GM23338 (cell line): ENCODE measurements around the gene RGS3. TPM values are rescaled to one million over a fixed set of nuclear protein-coding genes. Genes with fewer than 3 reads are reported as not detected.

Experiments used
- ATAC-seq: fragments of 200-7000 bp; cut with Tn5 transposase; 3 replicates; pipeline ENCODE4 v1.9.1; 2020
- DNase-seq: peaks from one replicate; pipeline ENCODE4 v3.0.0-alpha.2; 2015; ENCODE audit warnings: low spot score
- H2AFZ ChIP-seq: fragments of 200-600 bp; sonication (generic); 2 replicates; pipeline ENCODE4 v1.8.0; 2016; ENCODE audit warnings: antibody characterized with exemption, mild to moderate bottlenecking, moderate library complexity
- H3F3A ChIP-seq: fragments of 200-600 bp; sonication (generic); replicated peaks from 2 replicates; pipeline ENCODE4 v1.8.0; 2017; ENCODE audit warnings: antibody characterized with exemption, mixed run types, low read depth
- H3K27ac ChIP-seq: fragments of 200-600 bp; sonication (generic); 2 replicates; pipeline ENCODE4 v1.6.1; 2016; ENCODE audit warnings: low read depth
- H3K27me3 ChIP-seq: fragments of 200-600 bp; sonication (generic); 2 replicates; pipeline ENCODE4 v1.8.0; 2016; ENCODE audit warnings: mild to moderate bottlenecking, mixed run types, moderate library complexity; ENCODE audit not compliant: insufficient read depth
- H3K36me3 ChIP-seq: fragments of 200-600 bp; sonication (generic); 2 replicates; pipeline ENCODE4 v1.8.0; 2016; ENCODE audit warnings: mild to moderate bottlenecking; ENCODE audit not compliant: insufficient read depth
- H3K4me1 ChIP-seq: fragments of 200-600 bp; sonication (generic); 2 replicates; pipeline ENCODE4 v1.8.0; 2016; ENCODE audit warnings: mild to moderate bottlenecking, moderate library complexity; ENCODE audit not compliant: insufficient read depth
- H3K4me2 ChIP-seq: fragments of 200-600 bp; sonication (generic); 2 replicates; pipeline ENCODE4 v1.7.1; 2017; ENCODE audit warnings: mixed run types
- H3K4me3 ChIP-seq: fragments of 200-600 bp; sonication (generic); 2 replicates; pipeline ENCODE4 v1.6.1; 2016; ENCODE audit warnings: mixed run types
- H3K79me2 ChIP-seq: fragments of 200-600 bp; sonication (generic); replicated peaks from 2 replicates; pipeline ENCODE4 v1.8.0; 2017; ENCODE audit warnings: mild to moderate bottlenecking; ENCODE audit not compliant: insufficient read depth
- H3K9me2 ChIP-seq: fragments of 200-600 bp; sonication (generic); 2 replicates; pipeline ENCODE4 v1.8.0; 2017; ENCODE audit not compliant: insufficient read depth
- H4K20me1 ChIP-seq: fragments of 200-600 bp; sonication (generic); replicated peaks from 2 replicates; pipeline ENCODE4 v1.8.0; 2017; ENCODE audit warnings: mild to moderate bottlenecking; ENCODE audit not compliant: insufficient read depth
- H3K27ac Mint-ChIP-seq: 2 replicates; pipeline ENCODE4 v1.8.0; 2020; ENCODE audit warnings: inconsistent platforms, mild to moderate bottlenecking, moderate library complexity, mixed read lengths
- H3K27me3 Mint-ChIP-seq: 3 replicates; pipeline ENCODE4 v1.8.0; 2022; ENCODE audit warnings: low read depth, mild to moderate bottlenecking, moderate library complexity, mixed read lengths, inconsistent platforms; ENCODE audit not compliant: insufficient read depth, poor library complexity
- H3K36me3 Mint-ChIP-seq: 3 replicates; pipeline ENCODE4 v1.8.0; 2021; ENCODE audit warnings: low read depth, mild to moderate bottlenecking, inconsistent platforms, moderate library complexity, mixed read lengths
- H3K4me1 Mint-ChIP-seq: 3 replicates; pipeline ENCODE4 v1.8.0; 2020; ENCODE audit warnings: mild to moderate bottlenecking, inconsistent platforms, mixed read lengths
- H3K4me3 Mint-ChIP-seq: 3 replicates; pipeline ENCODE4 v1.8.0; 2021; ENCODE audit warnings: moderate library complexity, mild to moderate bottlenecking, inconsistent platforms, mixed read lengths
- H3K9me3 Mint-ChIP-seq: 3 replicates; pipeline ENCODE4 v1.8.0; 2020; ENCODE audit warnings: moderate library complexity, mild to moderate bottlenecking, inconsistent platforms, mixed read lengths
- CREB1 ChIP-seq: fragments of 250-450 bp; sonication (Bioruptor Pico); IDR thresholded peaks from 2 replicates; pipeline ENCODE4 v1.5.0; 2020; ENCODE audit warnings: low read depth, mild to moderate bottlenecking, moderate library complexity
- CTCF ChIP-seq, 2 experiments: fragments of 200-600 bp in 1 of 2; sonication (generic) in 1 of 2; conservative IDR thresholded peaks; 2 replicates each; pipeline versions ENCODE4 v1.5.1 to v1.6.1; 2016 to 2017; ENCODE audit warnings: antibody characterized with exemption in 2 of 2, low read depth in 2 of 2, mild to moderate bottlenecking in 2 of 2, moderate library complexity in 1 of 2
- EZH2 ChIP-seq: fragments of 200-600 bp; sonication (generic); IDR thresholded peaks from one replicate; pipeline ENCODE4 v1.8.0; 2017; ENCODE audit warnings: antibody characterized with exemption, mild to moderate bottlenecking, low read depth; ENCODE audit not compliant: unreplicated experiment
- EZH2phosphoT487 ChIP-seq: fragments of 200-600 bp; sonication (generic); IDR thresholded peaks from one replicate; pipeline ENCODE4 v1.8.1; 2018; ENCODE audit warnings: antibody characterized with exemption; ENCODE audit not compliant: unreplicated experiment
- JUNB ChIP-seq: IDR thresholded peaks from one replicate; pipeline ENCODE4 v1.6.1; 2016; ENCODE audit warnings: antibody characterized with exemption; ENCODE audit not compliant: unreplicated experiment
- NANOG ChIP-seq: IDR thresholded peaks from 2 replicates; pipeline ENCODE4 v1.6.1; 2016; ENCODE audit warnings: antibody characterized with exemption, borderline replicate concordance
- POLR2AphosphoS5 ChIP-seq: IDR thresholded peaks from 2 replicates; pipeline ENCODE4 v1.6.1; 2016; ENCODE audit warnings: antibody characterized with exemption, low read depth
- REST ChIP-seq: IDR thresholded peaks from one replicate; pipeline ENCODE4 v1.6.1; 2018; ENCODE audit warnings: antibody characterized with exemption; ENCODE audit not compliant: unreplicated experiment
- STAT1 ChIP-seq: IDR thresholded peaks from one replicate; pipeline ENCODE4 v1.6.1; 2016; ENCODE audit warnings: antibody characterized with exemption; ENCODE audit not compliant: unreplicated experiment
- ZNF114 ChIP-seq: fragments of 250-450 bp; sonication (Bioruptor Pico); IDR thresholded peaks from 2 replicates; pipeline ENCODE4 v1.5.0; 2020; ENCODE audit warnings: mild to moderate bottlenecking, moderate library complexity
- ZNF331 ChIP-seq: fragments of 250-450 bp; sonication (Bioruptor Pico); IDR thresholded peaks from 2 replicates; pipeline ENCODE4 v1.5.0; 2020; ENCODE audit warnings: low read depth, mild to moderate bottlenecking, moderate library complexity
- ZNF462 ChIP-seq: fragments of 250-450 bp; sonication (Bioruptor Pico); IDR thresholded peaks from 2 replicates; pipeline ENCODE4 v1.5.0; 2020; ENCODE audit warnings: mild to moderate bottlenecking, moderate library complexity
- polyA plus RNA-seq: library from polyadenylated mRNA; unstranded; fragments of >200 nt; fragmentation: Nextera tagmentation; extraction: Ambion mirVana; gene quantifications from 2 replicates; pipeline ENCODE4 v1.2.1, GENCODE V29; 2016
- total RNA-seq: library from RNA; depleted of rRNA; stranded (reverse); fragments of >200 nt; shearing (Covaris generic); gene quantifications from 2 replicates; pipeline ENCODE4 v1.2.3, GENCODE V29; 2014
- TF ChIP-seq, protein P1 (sequence below): IDR thresholded peaks from 2 replicates; pipeline ENCODE4 v1.6.1; 2016; ENCODE audit warnings: antibody characterized with exemption

Gene RGS3
- total and polyA plus RNA-seq, 2 experiments from 2014 or later = 14.2 to 24.3 TPM

DNA sequence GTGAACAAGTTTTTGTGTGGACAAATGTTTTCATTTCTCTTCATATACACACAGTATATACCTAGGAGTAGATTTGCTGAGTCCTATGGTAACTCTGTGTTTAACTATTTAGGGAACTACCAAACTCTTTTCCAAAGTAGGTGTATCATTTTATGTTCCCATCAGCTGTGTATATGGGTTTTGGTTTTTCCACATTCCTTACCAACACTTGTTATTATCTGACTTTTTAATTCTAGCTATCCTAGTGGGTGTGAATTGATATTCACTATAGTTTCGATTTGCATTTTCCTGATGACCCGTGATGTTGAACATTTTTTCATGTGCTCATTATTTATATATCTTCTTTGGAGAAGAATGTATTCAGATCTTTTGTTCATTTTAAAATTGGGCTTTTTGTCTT lies 3.7 kb downstream of the RGS3 start:
- TF ChIP-seq, protein P1, sequence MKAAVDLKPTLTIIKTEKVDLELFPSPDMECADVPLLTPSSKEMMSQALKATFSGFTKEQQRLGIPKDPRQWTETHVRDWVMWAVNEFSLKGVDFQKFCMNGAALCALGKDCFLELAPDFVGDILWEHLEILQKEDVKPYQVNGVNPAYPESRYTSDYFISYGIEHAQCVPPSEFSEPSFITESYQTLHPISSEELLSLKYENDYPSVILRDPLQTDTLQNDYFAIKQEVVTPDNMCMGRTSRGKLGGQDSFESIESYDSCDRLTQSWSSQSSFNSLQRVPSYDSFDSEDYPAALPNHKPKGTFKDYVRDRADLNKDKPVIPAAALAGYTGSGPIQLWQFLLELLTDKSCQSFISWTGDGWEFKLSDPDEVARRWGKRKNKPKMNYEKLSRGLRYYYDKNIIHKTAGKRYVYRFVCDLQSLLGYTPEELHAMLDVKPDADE = no peak
- TF ChIP-seq CREB1 = no peak
- no peak for TF ChIP-seq ZNF114 (CRISPR knock-in tag)
- no peak for TF ChIP-seq ZNF462
- TF ChIP-seq NANOG = no peak
- TF ChIP-seq EZH2 = no peak
- TF ChIP-seq EZH2phosphoT487 = no peak
- TF ChIP-seq JUNB = no peak
- no peak for TF ChIP-seq ZNF331 (CRISPR knock-in tag)
- TF ChIP-seq CTCF (conservative IDR thresholded peaks at IDR 0.05; ENCODE audit: low read depth in 2 of 2) = no peak
- TF ChIP-seq POLR2AphosphoS5 = no peak
- TF ChIP-seq STAT1 = no peak
- no peak for TF ChIP-seq REST
- Mint-ChIP-seq H3K36me3 (peaks cover 2% of the 10 kb centered on the region; the same call in 1 of the 3 replicates), H3K27me3 (peaks cover 23% of the 10 kb centered on the region), H3K9me3 (0 out of 3 replicates have a peak, but pooled peaks cover 3% of the 10 kb centered on the region), H3K4me1 (peaks cover 19% of the 10 kb centered on the region), H3K27ac (no peak overlapping the region), H3K4me3 (no peak overlapping the region)
- H3K4me3 ChIP-seq = no peak overlapping the region
- H2AFZ ChIP-seq = no peak overlapping the region
- H3K4me1 ChIP-seq = peaks cover 23% of the 10 kb centered on the region
- H3K27ac ChIP-seq = no peak overlapping the region
- no peaks in the 10 kb centered on the region for H3K9me2 ChIP-seq
- H3F3A ChIP-seq = no peaks in the 10 kb centered on the region
- H4K20me1 ChIP-seq = no peaks in the 10 kb centered on the region
- H3K36me3 ChIP-seq = no peaks in the 10 kb centered on the region
- peaks cover 26% of the 10 kb centered on the region for H3K27me3 ChIP-seq
- no peak for DNase-seq
- ATAC-seq = no peak
- H3K79me2 ChIP-seq = no peaks in the 10 kb centered on the region
- no peak overlapping the region for H3K4me2 ChIP-seq
